Activated gamma-delta T cell treated with anti-CD3 and anti-CD28 coated beads, Interleukin-2, amount 50 U/mL, for 16 hours (primary cell): Measurements from ENCODE around the gene SLC38A1.
"Not testable (repeated sequence)": the region's sequence is repeated elsewhere in the genome, so short reads cannot be mapped to it uniquely, and the experiment has no call there.

Source experiments
- DNase-seq: peaks from one replicate; pipeline ENCODE4 v3.0.0-alpha.2; 2020; ENCODE audit warnings: low read depth

SLC38A1 gene

DNA sequence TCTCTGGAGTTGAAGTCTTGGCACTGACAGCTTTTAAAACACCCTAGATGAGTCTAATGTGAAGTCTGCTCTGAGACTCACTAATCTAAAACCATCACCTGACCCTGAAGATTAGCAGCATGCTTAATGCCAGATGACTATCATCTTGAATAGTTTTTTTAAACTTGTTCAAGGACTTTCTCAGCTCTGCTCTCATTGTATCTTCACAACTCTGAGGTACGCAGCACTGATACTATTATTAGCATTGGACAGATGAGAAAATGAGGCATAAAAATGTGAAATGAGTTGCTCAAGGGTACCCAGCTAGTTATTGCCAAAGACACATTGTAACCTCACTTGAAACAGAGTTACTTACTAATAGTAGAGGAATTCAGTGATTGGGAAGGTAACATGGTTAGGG, 4.8 kb downstream of the SLC38A1 start:
- no peak for DNase-seq

DNA sequence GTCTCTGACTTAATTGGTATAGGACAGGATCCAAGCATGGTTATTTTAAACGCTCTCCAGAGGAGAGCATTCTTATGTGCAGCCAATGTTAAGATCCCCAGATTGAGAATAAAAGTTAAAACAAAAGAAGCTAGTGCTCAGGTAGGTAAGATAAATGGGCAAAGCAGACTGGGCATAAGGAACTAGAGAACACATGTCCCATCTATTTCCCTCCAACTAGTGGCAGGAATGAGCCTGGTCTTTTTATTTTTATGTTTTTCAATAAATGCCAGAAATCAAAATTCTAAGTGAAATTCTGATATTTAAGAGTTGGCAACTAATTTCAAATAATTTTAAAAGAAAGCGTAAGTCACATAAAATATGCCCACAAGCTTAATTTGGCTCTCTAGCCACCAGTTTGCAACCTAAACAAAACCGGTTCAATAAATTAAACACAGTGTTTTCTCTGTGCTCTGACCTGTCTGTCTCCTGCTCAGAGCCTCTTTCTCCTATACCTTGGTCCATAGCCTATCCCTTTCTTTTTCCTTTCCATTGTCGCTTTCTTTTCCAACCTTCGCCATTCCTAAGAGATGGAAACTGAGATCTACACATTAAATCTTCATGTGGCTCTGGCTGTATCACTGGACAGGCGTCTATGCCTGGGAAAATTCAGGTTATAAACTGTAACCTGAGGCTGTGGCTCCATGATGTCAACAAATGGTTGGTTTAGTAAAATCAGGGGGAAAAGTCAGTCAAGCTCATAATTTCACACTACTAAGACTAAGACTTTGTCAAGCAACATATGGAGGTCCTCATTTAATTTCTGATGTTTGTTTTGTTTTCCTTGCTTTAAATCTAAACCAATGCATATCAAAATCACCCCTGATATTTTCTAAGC, 5.5 kb downstream of the SLC38A1 start:
- no peak for DNase-seq

- DNase-seq: no peak
These were observed 7.2 kb downstream of the SLC38A1 start for GRCh38 chr12:46261646-46262045.

GRCh38 chr12:46260913-46261476, 7.8 kb downstream of the SLC38A1 start:
- no peak for DNase-seq

GRCh38 chr12:46260124-46260912, 8.5 kb downstream of the SLC38A1 start:
- DNase-seq: no peak

DNA sequence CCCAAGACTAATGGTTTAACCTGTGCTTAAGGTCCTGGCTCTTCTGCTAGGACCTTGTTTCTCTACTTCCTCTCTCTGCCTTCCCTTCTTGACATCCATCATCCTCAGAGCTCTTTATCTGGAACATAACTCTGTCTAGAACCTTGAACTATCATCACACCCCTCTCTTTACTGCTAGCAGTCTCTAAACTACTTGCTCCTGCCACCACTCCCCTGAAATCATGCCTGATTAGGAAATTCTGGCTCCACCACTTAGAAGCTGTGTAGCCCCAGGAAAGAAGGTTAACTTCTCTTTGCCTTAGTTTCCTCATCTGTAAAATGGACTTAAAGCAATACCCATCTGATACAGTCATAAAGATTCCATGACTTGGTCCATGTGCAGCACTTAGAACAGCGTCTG, 9.1 kb downstream of the SLC38A1 start:
- DNase-seq: no peak

DNA sequence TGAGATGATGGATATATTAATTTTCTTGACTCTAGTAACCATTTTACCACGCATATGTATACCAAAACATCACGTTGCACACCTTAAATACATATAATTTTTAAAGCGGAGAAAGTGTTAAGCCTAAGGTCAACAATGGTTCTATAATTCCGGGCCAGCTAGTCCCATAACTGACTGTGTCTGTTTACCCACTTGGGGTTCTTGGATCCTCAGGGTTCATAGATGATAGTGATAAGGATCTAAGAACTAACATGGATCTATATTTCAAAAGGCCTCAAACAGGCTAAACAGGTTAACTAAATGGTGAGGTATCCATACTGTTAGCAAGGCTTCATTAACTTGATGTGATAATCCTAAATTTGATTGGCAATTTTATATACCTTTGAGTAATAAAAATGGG, 9.8 kb downstream of the SLC38A1 start:
- no peak for DNase-seq

DNA sequence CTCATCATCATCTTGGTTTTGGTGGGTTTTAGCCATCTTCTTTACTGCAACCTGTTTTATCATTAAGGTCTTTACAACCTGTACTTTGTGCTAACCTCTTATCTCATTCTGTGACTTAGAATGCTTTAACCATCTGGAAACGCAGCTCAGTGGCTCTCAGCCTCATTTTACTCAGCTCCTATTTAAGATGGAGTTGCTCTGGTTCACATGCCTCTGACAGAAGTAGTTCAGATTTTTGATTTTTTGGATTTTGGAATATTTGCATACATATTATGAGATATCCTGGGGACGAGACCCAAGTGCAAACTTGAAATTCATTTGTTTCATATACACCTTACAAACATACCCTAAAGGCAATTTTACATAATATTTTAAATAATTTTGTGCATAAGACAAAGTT, 10.7 kb downstream of the SLC38A1 start:
- no peak for DNase-seq

GRCh38 chr12:46256942-46257341, 11.9 kb downstream of the SLC38A1 start:
- DNase-seq: no peak

DNA sequence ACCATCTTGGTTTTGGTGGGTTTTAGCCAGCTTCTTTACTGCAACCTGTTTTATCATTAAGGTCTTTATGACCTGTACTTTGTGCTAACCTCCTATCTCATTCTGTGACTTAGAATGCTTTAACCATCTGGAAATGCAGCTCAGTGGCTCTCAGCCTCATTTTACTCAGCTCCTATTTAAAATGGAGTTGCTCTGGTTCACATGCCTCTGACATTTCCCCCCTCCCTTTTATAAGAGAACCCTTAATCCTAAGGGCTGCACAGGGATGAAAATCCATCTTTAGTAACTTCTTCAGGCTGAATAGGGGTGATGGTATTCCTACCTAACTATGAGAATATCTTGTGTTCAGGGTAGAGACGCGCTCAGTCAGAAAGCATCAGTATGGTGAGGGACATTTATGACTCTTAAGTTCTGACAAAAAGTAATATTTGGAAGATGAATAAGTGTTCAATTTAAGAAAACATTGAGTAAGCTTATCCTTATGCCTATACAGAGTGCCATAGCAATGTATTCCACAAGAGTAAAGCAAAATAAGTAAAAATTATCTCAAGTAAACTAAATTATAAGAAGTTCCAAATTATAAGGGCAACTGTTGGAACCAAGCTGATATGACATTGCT, 15.2 kb downstream of the SLC38A1 start:
- DNase-seq: no peak

DNA sequence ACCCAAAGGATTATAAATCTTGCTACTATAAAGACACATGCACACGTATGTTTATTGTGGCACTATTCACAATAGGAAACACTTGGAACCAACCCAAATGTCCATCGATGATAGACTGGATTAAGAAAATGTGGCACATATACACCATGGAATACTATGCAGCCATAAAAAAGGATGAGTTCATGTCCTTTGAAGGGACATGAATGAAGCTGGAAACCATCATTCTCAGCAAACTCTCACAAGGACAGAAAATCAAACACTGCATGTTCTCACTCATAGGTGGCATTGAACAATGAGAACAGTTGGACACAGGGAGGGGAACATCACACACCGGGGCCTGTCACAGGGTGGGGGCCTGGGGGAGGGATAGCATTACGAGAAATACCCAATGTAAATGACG, 16.8 kb downstream of the SLC38A1 start:
- not testable (repeated sequence) for DNase-seq

DNA sequence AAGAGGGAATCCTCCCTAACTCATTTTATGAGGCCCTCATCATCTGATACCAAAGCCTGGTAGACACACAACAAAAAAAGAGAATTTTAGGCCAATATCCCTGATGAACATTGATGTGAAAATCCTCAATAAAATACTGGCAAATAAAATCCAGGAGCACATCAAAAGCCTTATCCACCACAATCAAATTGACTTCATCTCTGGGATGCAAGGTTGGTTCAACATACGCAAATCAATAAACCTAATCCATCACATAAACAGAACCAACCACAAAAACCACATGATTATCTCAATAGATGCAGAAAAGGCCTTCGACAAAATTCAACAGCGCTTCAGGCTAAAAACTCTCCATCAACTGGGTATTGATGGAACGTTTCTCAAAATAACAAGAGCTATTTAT, 18.9 kb downstream of the SLC38A1 start:
- DNase-seq: not testable (repeated sequence)

DNA sequence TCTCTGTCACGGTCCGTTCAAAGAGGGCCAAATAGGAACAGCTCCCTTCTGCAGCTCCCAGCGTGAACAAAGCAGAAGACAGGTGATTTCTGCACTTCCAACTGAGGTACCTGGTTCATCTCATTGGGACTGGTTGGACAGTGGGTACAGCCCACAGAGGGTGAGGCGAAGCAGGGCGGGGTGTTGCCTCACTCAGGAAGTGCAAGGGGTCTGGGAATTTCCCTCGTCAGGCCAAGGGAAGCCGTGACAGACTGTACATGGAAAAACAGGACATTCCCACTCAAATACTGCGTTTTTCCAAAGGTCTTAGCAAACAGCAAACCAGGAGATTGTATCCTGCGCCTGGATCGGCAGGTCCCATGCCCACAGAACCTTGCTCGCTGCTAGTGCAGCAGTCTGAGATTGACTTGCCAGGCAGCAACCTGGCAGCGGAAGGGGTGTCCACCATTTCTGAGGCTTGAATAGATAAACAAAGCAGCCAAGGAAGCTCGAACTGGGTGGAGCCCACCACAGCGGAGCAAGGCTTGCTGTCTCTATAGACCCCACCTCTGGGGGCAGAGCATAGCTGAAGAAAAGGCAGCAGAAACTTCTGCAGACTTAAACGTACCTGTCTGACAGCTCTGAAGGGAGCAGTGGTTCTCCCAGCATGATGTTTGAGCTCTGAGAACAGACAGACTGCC, 22.7 kb downstream of the SLC38A1 start:
- DNase-seq: no peak

GRCh38 chr12:46244997-46245396, 23.8 kb downstream of the SLC38A1 start:
- no peak for DNase-seq

DNA sequence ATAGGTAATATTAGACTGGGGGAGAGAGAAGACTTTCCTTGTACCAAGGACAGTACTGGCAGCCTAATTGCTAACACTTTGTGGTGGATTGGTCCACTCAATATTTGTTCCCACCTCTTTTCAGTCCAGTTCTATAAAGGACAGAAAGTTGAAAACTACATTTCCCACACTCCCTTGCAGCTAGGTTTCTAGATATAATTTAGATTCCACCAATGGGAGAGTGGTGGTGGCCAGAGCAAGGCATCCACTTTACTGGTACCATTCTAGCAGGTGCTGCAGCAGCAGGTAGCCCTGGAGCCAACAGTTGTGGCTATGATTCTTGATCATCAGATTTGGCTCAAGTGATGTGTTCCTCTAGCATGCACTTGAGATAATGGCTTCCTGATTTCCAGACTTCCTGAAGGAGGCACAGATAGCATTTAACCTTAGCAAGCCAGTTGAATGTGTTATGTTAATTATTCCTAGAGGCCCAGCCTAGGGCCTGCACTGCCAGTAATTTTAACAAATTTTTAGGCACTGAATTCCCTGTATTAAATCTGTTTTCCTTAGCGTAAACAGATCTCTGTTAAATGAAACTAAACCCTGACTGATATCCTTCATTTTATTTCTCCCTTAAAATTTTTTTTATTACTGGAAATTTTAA, 24.4 kb downstream of the SLC38A1 start:
- no peak for DNase-seq

DNA sequence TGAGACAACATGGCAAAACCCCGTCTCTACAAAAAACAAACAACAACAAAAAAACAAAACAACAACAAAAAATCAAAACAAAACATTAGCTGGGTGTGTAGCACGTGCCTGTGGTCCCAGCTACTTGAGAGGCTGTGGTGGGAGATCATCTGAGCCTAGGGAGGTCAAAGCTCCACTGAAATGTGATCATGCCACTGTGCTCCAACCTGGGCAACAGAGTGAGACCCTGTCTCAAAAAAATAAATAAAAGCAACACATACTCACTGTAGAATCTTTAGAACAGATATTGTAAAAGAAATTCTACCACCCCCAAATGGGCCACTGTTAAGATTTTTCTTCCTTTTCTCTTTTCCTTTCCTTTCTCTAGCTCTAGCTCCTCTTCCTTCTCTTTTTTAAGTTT, 26.3 kb downstream of the SLC38A1 start:
- DNase-seq: no peak

DNA sequence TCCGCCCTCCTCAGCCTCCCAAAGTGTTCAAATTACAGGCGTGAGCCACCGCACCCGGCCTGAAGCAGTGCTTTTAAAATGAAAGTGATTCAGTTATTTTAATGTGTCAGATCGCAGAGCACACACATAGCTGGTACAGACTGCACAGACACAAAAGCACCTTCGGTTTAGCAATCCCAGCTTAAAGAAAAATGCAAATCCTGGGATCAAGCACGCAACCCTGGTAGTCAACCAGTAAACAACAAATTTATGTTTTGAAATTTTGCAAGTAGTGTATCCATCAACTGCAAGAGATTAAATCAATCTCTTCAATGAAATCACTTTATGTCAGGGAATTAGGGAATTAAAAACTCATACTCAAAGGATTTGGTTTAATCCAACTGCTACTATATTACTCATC, 28.4 kb downstream of the SLC38A1 start:
- no peak for DNase-seq

GRCh38 chr12:46238821-46239220, 30.0 kb downstream of the SLC38A1 start:
- no peak for DNase-seq

DNA sequence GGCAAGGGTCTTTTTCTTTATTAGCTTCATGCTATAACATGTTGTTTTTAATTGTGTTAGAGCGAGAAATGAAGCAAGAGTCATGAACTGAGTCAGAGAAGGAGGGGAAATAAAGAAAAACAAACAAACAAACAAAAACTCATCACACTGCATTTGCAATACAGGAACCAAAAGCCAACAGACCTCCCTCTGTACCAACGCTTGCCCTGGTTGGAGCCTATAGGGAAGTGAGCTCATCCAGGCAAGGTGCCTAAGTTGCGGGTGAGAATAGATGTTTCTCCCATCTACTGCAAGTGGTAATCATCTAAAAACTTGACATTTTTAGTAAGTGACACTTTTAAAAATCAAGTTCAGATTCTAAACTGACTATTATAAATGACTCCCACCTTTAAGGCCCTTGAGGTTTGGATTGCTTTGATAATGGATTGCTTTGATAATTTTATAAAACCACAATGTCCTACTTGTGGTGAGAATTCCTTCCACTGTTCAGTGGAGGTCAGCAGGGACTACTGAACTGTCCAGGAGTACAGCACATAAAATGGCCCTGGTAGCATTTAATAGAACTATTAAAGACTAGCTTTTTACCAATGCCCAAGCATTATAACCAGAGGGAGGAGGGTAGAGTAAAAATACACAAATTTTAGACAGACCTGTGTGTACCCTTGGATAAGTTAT, 31.3 kb downstream of the SLC38A1 start:
- no peak for DNase-seq

- DNase-seq: no peak
These were observed 34.8 kb downstream of the SLC38A1 start for GRCh38 chr12:46234000-46234399.

DNA sequence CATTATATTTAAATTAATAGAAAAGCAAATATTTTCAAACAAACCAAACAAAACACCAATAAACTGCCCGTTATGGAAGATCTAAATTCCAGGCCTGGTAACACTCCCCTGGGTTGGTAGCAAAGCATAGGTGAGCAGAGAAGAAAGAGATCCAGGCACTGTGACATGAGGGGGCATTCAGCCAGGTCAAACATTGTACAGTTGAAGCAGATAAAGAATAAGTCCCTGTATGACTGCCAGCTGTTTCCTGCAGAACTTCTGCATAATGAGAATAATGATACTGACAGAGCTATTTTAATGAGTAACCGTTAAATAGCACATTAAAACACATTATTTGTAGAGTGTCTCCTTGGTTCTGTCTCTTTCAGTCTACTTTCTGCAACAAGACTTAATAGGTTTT, 35.4 kb downstream of the SLC38A1 start:
- DNase-seq: no peak
